Measurements from ENCODE around the gene FILIP1L.

Gene FILIP1L

GRCh38 chr3:100063929-100064461 lies 50.3 kb downstream of the FILIP1L start:
- no peak for TF ChIP-seq ARNTL (CRISPR knock-in tag; IDR thresholded peaks at IDR 0.05; ENCODE audit: borderline replicate concordance, low read depth)
- no peak for TF ChIP-seq PPARA (CRISPR knock-in tag; IDR thresholded peaks at IDR 0.05; ENCODE audit: borderline replicate concordance)
- TF ChIP-seq ZFP3 (CRISPR knock-in tag; IDR thresholded peaks at IDR 0.05), result no peak
- TF ChIP-seq CSRNP3 (CRISPR knock-in tag; IDR thresholded peaks at IDR 0.05), result no peak
- no peak for ATAC-seq

GRCh38 chr3:100062665-100063064 lies 51.6 kb downstream of the FILIP1L start:
- TF ChIP-seq CSDC2 (CRISPR knock-in tag; IDR thresholded peaks at IDR 0.05) (no peak), ISL1 (CRISPR knock-in tag; IDR thresholded peaks at IDR 0.05) (no peak), ZFP3 (CRISPR knock-in tag; IDR thresholded peaks at IDR 0.05) (no peak), ZNF8 (CRISPR knock-in tag; IDR thresholded peaks at IDR 0.05) (no peak), ZNF565 (CRISPR knock-in tag; conservative IDR thresholded peaks at IDR 0.05; ENCODE audit: low read depth) (no peak), ZNF70 (CRISPR knock-in tag; IDR thresholded peaks at IDR 0.05) (no peak), RARB (CRISPR knock-in tag; IDR thresholded peaks at IDR 0.05) (no peak), ARNTL (CRISPR knock-in tag; IDR thresholded peaks at IDR 0.05; ENCODE audit: borderline replicate concordance, low read depth) (no peak), ZFP30 (CRISPR knock-in tag; IDR thresholded peaks at IDR 0.05) (no peak), TOX (CRISPR knock-in tag; IDR thresholded peaks at IDR 0.05; ENCODE audit: borderline replicate concordance) (no peak), GLIS3 (CRISPR knock-in tag; IDR thresholded peaks at IDR 0.05) (no peak), TSHZ2 (CRISPR knock-in tag; IDR thresholded peaks at IDR 0.05) (no peak), OSR1 (CRISPR knock-in tag; IDR thresholded peaks at IDR 0.05) (no peak), ESRRG (CRISPR knock-in tag; IDR thresholded peaks at IDR 0.05) (no peak), CSRNP3 (CRISPR knock-in tag; IDR thresholded peaks at IDR 0.05) (no peak), ZC3H10 (CRISPR knock-in tag; IDR thresholded peaks at IDR 0.05) (no peak), CREB5 (CRISPR knock-in tag; IDR thresholded peaks at IDR 0.05; ENCODE audit: low read depth) (no peak), SNAI2 (CRISPR knock-in tag; IDR thresholded peaks at IDR 0.05) (no peak), BACH2 (CRISPR knock-in tag; IDR thresholded peaks at IDR 0.05; ENCODE audit: borderline replicate concordance) (no peak), POU6F1 (CRISPR knock-in tag; IDR thresholded peaks at IDR 0.05; ENCODE audit: borderline replicate concordance, low read depth) (no peak)
- no peak for ATAC-seq

GRCh38 chr3:100060685-100061484 lies 53.4 kb downstream of the FILIP1L start:
- no peak for ATAC-seq
- no peak for TF ChIP-seq TCF4 (CRISPR knock-in tag; IDR thresholded peaks at IDR 0.05; ENCODE audit: borderline replicate concordance)
- TF ChIP-seq ZFP3 (CRISPR knock-in tag; IDR thresholded peaks at IDR 0.05), result no peak
- no peak for TF ChIP-seq ARNTL (CRISPR knock-in tag; IDR thresholded peaks at IDR 0.05; ENCODE audit: borderline replicate concordance, low read depth)
- TF ChIP-seq RARB (CRISPR knock-in tag; IDR thresholded peaks at IDR 0.05), result no peak
- no peak for TF ChIP-seq TSHZ2 (CRISPR knock-in tag; IDR thresholded peaks at IDR 0.05)
- TF ChIP-seq ZNF70 (CRISPR knock-in tag; IDR thresholded peaks at IDR 0.05), result no peak
- no peak for TF ChIP-seq CSRNP3 (CRISPR knock-in tag; IDR thresholded peaks at IDR 0.05)
- no peak for TF ChIP-seq ZFP30 (CRISPR knock-in tag; IDR thresholded peaks at IDR 0.05)
- no peak for TF ChIP-seq ZNF8 (CRISPR knock-in tag; IDR thresholded peaks at IDR 0.05)
